Lower leg skin (tissue), 3 donors: Measurements from ENCODE around the gene DEFB127.

Source experiments
- CTCF ChIP-seq, 3 donors: fragments of 450-650 bp; IDR thresholded peaks; one replicate each; pipeline ENCODE4 v1.5.1; 2016; ENCODE audit warnings: antibody characterized with exemption in 3 of 3, mild to moderate bottlenecking in 3 of 3, moderate library complexity in 2 of 3
- POLR2A ChIP-seq, 2 donors: fragments of 450-650 bp; IDR thresholded peaks; one replicate each; pipeline ENCODE4 v1.6.1; 2016 to 2017; ENCODE audit warnings: antibody characterized with exemption in 2 of 2, mild to moderate bottlenecking in 1 of 2, moderate library complexity in 1 of 2

GRCh38 chr20:164618-165017 is 7.4 kb downstream of the DEFB127 start:
- TF ChIP-seq POLR2A (IDR thresholded peaks at IDR 0.05) (no peak), CTCF (IDR thresholded peaks at IDR 0.05) (no peak)
